NCI-H2171 treated with DMSO at 0.1 percent for 48 hours (cell line): Measurements from ENCODE around the gene MUCL3.
"Not testable (repeated sequence)": the region's sequence is repeated elsewhere in the genome, so short reads cannot be mapped to it uniquely, and the experiment has no call there.

Experiments
- DNase-seq: peaks from one replicate; lab custom pipeline; 2025; lab: John Stamatoyannopoulos, UW

MUCL3 gene

GRCh38 chr6:30983439-30983838, 42.7 kb downstream of the MUCL3 start, which contains the start of gene MUC21:
Gene MUC21 (plus strand): TSS chr6:30983718. CDS start chr6:30983959, 241 bp downstream.
- DNase-seq = no peak

- DNase-seq = no peak
Measured at GRCh38 chr6:30985490-30985889, 44.7 kb downstream of the MUCL3 start.

DNA sequence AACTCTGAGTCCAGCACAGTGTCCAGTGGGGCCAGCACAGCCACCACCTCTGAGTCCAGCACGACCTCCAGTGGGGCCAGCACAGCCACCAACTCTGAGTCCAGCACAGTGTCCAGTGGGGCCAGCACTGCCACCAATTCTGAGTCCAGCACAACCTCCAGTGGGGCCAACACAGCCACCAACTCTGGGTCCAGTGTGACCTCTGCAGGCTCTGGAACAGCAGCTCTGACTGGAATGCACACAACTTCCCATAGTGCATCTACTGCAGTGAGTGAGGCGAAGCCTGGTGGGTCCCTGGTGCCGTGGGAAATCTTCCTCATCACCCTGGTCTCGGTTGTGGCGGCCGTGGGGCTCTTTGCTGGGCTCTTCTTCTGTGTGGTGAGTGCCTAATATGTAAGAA, 46.5 kb downstream of the MUCL3 start:
- no peak for DNase-seq

DNA sequence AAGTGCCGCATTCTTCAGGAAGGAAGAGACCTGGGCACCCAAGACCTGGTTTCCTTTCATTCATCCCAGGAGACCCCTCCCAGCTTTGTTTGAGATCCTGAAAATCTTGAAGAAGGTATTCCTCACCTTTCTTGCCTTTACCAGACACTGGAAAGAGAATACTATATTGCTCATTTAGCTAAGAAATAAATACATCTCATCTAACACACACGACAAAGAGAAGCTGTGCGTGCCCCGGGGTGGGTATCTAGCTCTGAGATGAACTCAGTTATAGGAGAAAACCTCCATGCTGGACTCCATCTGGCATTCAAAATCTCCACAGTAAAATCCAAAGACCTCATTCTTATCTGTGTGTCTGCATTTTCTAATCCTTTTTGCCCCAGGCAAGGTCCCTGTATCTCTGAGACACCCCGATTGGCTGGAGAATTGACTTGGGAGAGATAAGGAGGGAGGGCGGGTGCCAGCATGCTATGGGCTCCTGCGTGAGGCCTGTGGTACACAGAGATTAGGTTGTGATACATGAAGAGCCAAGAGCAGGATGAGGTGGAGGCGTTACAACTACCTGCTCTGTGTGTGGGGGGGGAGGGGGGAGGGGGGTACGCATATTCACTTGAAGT, 47.5 kb downstream of the MUCL3 start:
- no peak for DNase-seq

- no peak for DNase-seq
Measured at GRCh38 chr6:30990422-30991086, 49.8 kb downstream of the MUCL3 start.

GRCh38 chr6:30991891-30992290, 51.1 kb downstream of the MUCL3 start:
- no peak for DNase-seq

GRCh38 chr6:30997301-30997700, 56.5 kb downstream of the MUCL3 start:
- no peak for DNase-seq

DNA sequence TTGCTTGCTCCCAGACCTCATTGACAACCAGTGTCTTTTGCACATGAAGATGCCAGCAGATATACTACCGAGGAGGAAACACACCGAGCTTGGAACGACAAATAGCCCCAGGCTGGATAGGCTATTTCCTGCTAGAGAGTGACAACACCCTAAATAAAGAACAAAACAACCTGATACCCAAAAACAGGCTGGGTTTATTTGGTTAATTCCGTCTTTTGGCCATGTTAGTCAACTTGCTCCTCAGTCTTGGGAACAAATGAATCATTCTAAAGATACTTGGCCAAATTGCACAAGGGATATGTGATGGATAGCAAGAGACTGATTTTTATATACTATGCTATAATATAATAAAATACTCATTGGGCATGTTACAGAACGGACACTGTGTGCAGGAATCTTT, 58.0 kb downstream of the MUCL3 start:
- no peak for DNase-seq

- DNase-seq = not testable (repeated sequence)
Measured at GRCh38 chr6:31000067-31000860, 59.5 kb downstream of the MUCL3 start.

GRCh38 chr6:31001281-31001888, 60.6 kb downstream of the MUCL3 start:
- DNase-seq = no peak

DNA sequence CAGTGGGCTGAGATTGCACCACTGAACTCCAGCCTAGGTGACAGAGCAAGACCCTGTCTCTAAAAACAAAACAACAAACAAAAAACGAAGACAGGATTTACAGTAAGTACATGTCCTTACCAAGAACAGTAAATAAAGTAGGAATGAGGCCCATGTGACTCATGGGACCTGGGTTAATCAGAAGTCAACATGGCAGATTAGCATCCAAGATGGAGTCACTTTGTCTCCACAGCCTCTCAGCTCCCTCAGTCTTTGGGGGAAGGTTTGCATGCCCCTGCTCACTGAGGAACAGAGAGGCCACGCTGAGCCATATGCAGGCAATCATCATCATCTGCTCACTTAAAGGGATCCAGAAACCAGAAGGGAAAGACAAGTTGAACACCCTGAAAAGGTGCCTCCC, 61.7 kb downstream of the MUCL3 start:
- DNase-seq = no peak
